Naive thymus-derived CD4-positive, alpha-beta T cell (primary cell): ENCODE results near the gene PIK3R2. TPM values are rescaled to one million over a fixed set of nuclear protein-coding genes. Genes with fewer than 3 reads are reported as not detected.

ENCODE experiments used
- ATAC-seq: fragments of 150-1000 bp; cut with Tn5 transposase; 2 replicates; pipeline ENCODE4 v1.10.0; 2021; ENCODE audit warnings: mild to moderate bottlenecking, moderate library complexity
- CTCF ChIA-PET: fragments of 350-600 bp; sonication (Branson Sonifier 250); formaldehyde crosslinking; loops from one replicate; lab custom pipeline; 2021; ENCODE audit warnings: antibody characterized with exemption; lab: Charles Lee
- POLR2A ChIA-PET: fragments of 350-600 bp; sonication (Branson Sonifier 250); formaldehyde crosslinking; loops from one replicate; lab custom pipeline; 2021; ENCODE audit warnings: antibody characterized with exemption, inconsistent platforms; lab: Charles Lee
- DNase-seq, 9 donors: peaks; one replicate each; pipeline versions ENCODE4 v3.0.0 to v3.0.0-alpha.2; 2020 to 2022; ENCODE audit warnings: mixed read lengths in 1 of 9
- H3K27ac ChIP-seq: one replicate; pipeline ENCODE4 v1.7.0; 2013; ENCODE audit warnings: mild to moderate bottlenecking, low read depth, low read length, moderate library complexity
- H3K27me3 ChIP-seq, 2 donors: one replicate each; pipeline ENCODE4 v1.7.0; 2013; ENCODE audit warnings: low read length in 2 of 2, mild to moderate bottlenecking in 2 of 2, moderate library complexity in 2 of 2; ENCODE audit not compliant: control insufficient read depth in 2 of 2, insufficient read depth in 2 of 2
- H3K36me3 ChIP-seq, 3 experiments: 1 replicate in 2 of 3; 2 replicates in 1 of 3; pipeline ENCODE4 v1.7.0; 2013; ENCODE audit warnings: low read length in 3 of 3, mild to moderate bottlenecking in 3 of 3, moderate library complexity in 1 of 3; ENCODE audit not compliant: insufficient read depth in 3 of 3, control insufficient read depth in 2 of 3
- H3K4me1 ChIP-seq, 2 donors: one replicate each; pipeline ENCODE4 v1.7.0; 2013; ENCODE audit warnings: low read length in 2 of 2, mild to moderate bottlenecking in 2 of 2, moderate library complexity in 1 of 2; ENCODE audit not compliant: control insufficient read depth in 2 of 2, insufficient read depth in 2 of 2
- H3K4me3 ChIP-seq: 2 replicates; pipeline ENCODE4 v1.7.0; 2013; ENCODE audit warnings: mild to moderate bottlenecking, low read length
- H3K9me3 ChIP-seq, 3 experiments: 1 replicate in 2 of 3; 2 replicates in 1 of 3; pipeline ENCODE4 v1.7.0; 2013; ENCODE audit warnings: low read length in 3 of 3; ENCODE audit not compliant: control insufficient read depth in 2 of 3
- H3K27ac Mint-ChIP-seq, 9 donors: one replicate each; pipeline ENCODE4 v1.8.0; 2020 to 2022; ENCODE audit warnings: mixed read lengths in 9 of 9, mild to moderate bottlenecking in 8 of 9, moderate library complexity in 5 of 9, inconsistent platforms in 2 of 9
- H3K27me3 Mint-ChIP-seq, 5 donors: one replicate each; pipeline ENCODE4 v1.8.0; 2021 to 2022; ENCODE audit warnings: mixed read lengths in 5 of 5, mild to moderate bottlenecking in 1 of 5
- H3K36me3 Mint-ChIP-seq, 5 donors: one replicate each; pipeline ENCODE4 v1.8.0; 2020 to 2022; ENCODE audit warnings: mixed read lengths in 5 of 5, mild to moderate bottlenecking in 3 of 5, inconsistent platforms in 1 of 5
- H3K4me1 Mint-ChIP-seq, 7 donors: one replicate each; pipeline ENCODE4 v1.8.0; 2020 to 2022; ENCODE audit warnings: mixed read lengths in 7 of 7, mild to moderate bottlenecking in 3 of 7, inconsistent platforms in 1 of 7
- H3K4me3 Mint-ChIP-seq, 10 donors: one replicate each; pipeline ENCODE4 v1.8.0; 2020 to 2022; ENCODE audit warnings: mild to moderate bottlenecking in 10 of 10, mixed read lengths in 10 of 10, moderate library complexity in 6 of 10, inconsistent platforms in 2 of 10
- H3K9me3 Mint-ChIP-seq, 11 donors: one replicate each; pipeline ENCODE4 v1.8.0; 2020 to 2022; ENCODE audit warnings: mixed read lengths in 11 of 11, mild to moderate bottlenecking in 4 of 11, inconsistent platforms in 1 of 11, moderate library complexity in 1 of 11
- intact Hi-C, 2 donors: fragments of 100-400 bp; cut with micrococcal nuclease; formaldehyde crosslinking; loops; one replicate each; pipeline ENCODE4 v1.15.1; 2023
- polyA plus RNA-seq, 2 donors: library from polyadenylated mRNA; unstranded; fragments of 300-500 nt; fragmentation: Illumina TruSeq; gene quantifications; one replicate each; pipeline ENCODE4 v1.2.3, GENCODE V29; 2021
- total RNA-seq, 6 experiments: library from RNA in 5 of 6; stranded (reverse) in 5 of 6; gene quantifications; 1 replicate in 5 of 6; 2 replicates in 1 of 6; pipeline ENCODE4 v1.2.3 and lab custom pipeline; 2021 to 2026

Gene PIK3R2
- total and polyA plus RNA-seq, 7 experiments from 2014 or later, result 2.2 to 24.6 (median 12.7) TPM

- H3K27me3 Mint-ChIP-seq, result no peaks in the 10 kb centered on the region
- no peak overlapping the region for H3K4me3 Mint-ChIP-seq
- H3K36me3 Mint-ChIP-seq, result peaks cover 9 to 24% (median 10%) of the 10 kb centered on the region in 5 donors
- H3K4me3 ChIP-seq, result no peak overlapping the region
- no peaks in the 10 kb centered on the region for H3K9me3 Mint-ChIP-seq
- H3K9me3 ChIP-seq, result no peaks in the 10 kb centered on the region
- H3K27me3 ChIP-seq, result no peaks in the 10 kb centered on the region
- DNase-seq (peak in 7 of 9 donors; percentile 32 to 70 (median 59)), ATAC-seq (peak; percentile 71)
- peaks cover 0 to under 1% of the 10 kb centered on the region in 2 donors for H3K4me1 ChIP-seq
- H3K36me3 ChIP-seq, result peaks cover 0 to 45% (median 12%) of the 10 kb centered on the region in 3 experiments
- H3K27ac Mint-ChIP-seq, result peak overlapping the region in 2 of 9 donors; percentile 5 to 65
- POLR2A ChIA-PET, result interaction anchor here (1.2 to 1.5 kb wide), 3 partner anchors 55 to 105 kb away, joined by 3 to 4 read pairs (median 4); no protein-coding TSS in a partner anchor
- peaks cover 0 to 14% (median 4%) of the 10 kb centered on the region in 7 donors for H3K4me1 Mint-ChIP-seq
- CTCF ChIA-PET, result interaction anchor here (0.6 to 3.0 kb wide), 14 partner anchors 9 to 232 kb away, joined by 3 to 16 read pairs (median 3); partner anchors contain the start of gene IL12RB1
- no peak overlapping the region for H3K27ac ChIP-seq
- intact Hi-C loops, result loop anchor here (1.0 kb wide), 3 partner anchors 55 to 230 kb away; no protein-coding TSS in a partner anchor
These were observed 15.1 kb downstream of the PIK3R2 start for GRCh38 chr19:18167975-18168645.

- no peak for DNase-seq
- H3K36me3 ChIP-seq, result peaks cover 0 to 39% (median 7%) of the 10 kb centered on the region in 3 experiments
- ChIA-PET CTCF (interaction anchor here (0.6 to 3.0 kb wide), 11 partner anchors 8 to 232 kb away, joined by 3 to 16 read pairs (median 3); partner anchors contain the start of gene IL12RB1), POLR2A (interaction anchor here (1.2 to 1.5 kb wide), 3 partner anchors 55 to 105 kb away, joined by 3 to 4 read pairs (median 4); no protein-coding TSS in a partner anchor)
- Mint-ChIP-seq H3K4me1 (peaks cover 0 to 17% (median 7%) of the 10 kb centered on the region in 7 donors), H3K27me3 (no peaks in the 10 kb centered on the region), H3K4me3 (no peak overlapping the region), H3K9me3 (no peaks in the 10 kb centered on the region), H3K27ac (no peak overlapping the region), H3K36me3 (peaks cover 7 to 21% (median 10%) of the 10 kb centered on the region in 5 donors)
- peaks cover 0 to 5% of the 10 kb centered on the region in 2 donors for H3K4me1 ChIP-seq
- no peak overlapping the region for H3K27ac ChIP-seq
- no peaks in the 10 kb centered on the region for H3K27me3 ChIP-seq
- H3K9me3 ChIP-seq, result no peaks in the 10 kb centered on the region
- no peak overlapping the region for H3K4me3 ChIP-seq
- intact Hi-C loops, result loop anchor here (1.0 kb wide), 3 partner anchors 56 to 231 kb away; no protein-coding TSS in a partner anchor
- ATAC-seq, result no peak
These were observed 15.9 kb downstream of the PIK3R2 start for GRCh38 chr19:18168673-18169381.

- ChIA-PET POLR2A (interaction anchor here (0.6 to 1.0 kb wide), 3 partner anchors 22 to 126 kb away, joined by 3 to 6 read pairs (median 5); partner anchors contain the start of gene MPV17L2), CTCF (interaction anchor here (0.6 to 2.1 kb wide), 3 partner anchors 60 to 147 kb away, joined by 3 to 7 read pairs (median 3); no protein-coding TSS in a partner anchor)
- Mint-ChIP-seq H3K9me3 (no peaks in the 10 kb centered on the region), H3K36me3 (peaks cover 3 to 17% (median 7%) of the 10 kb centered on the region in 5 donors), H3K27ac (peak overlapping the region in 2 of 9 donors; percentile 46 to 56), H3K27me3 (no peaks in the 10 kb centered on the region), H3K4me3 (no peak overlapping the region), H3K4me1 (peaks cover 0 to 28% (median 10%) of the 10 kb centered on the region in 7 donors)
- no peak overlapping the region for H3K27ac ChIP-seq
- DNase-seq (no peak), ATAC-seq (peak; percentile 14)
- H3K4me3 ChIP-seq, result no peak overlapping the region
- intact Hi-C loops, result no loop called here
- peaks cover 5 to 13% of the 10 kb centered on the region in 2 donors for H3K4me1 ChIP-seq
- peaks cover 0 to 32% (median 4%) of the 10 kb centered on the region in 3 experiments for H3K36me3 ChIP-seq
- no peaks in the 10 kb centered on the region for H3K27me3 ChIP-seq
- H3K9me3 ChIP-seq, result no peaks in the 10 kb centered on the region
These were observed 17.8 kb downstream of the PIK3R2 start for GRCh38 chr19:18170714-18171255.

- Histone ChIP-seq H3K27ac (no peak overlapping the region), H3K9me3 (no peaks in the 10 kb centered on the region), H3K4me1 (peaks cover 5 to 13% of the 10 kb centered on the region in 2 donors), H3K4me3 (no peak overlapping the region), H3K36me3 (peaks cover 0 to 22% (median 0%) of the 10 kb centered on the region in 3 experiments), H3K27me3 (no peaks in the 10 kb centered on the region)
- H3K4me3 Mint-ChIP-seq, result no peak overlapping the region
- ChIA-PET POLR2A (interaction anchor here (0.6 kb wide), 2 partner anchors 63 to 70 kb away, joined by 3 read pairs; no protein-coding TSS in a partner anchor), CTCF (interaction anchor here (0.6 to 2.1 kb wide), 5 partner anchors 19 to 404 kb away, joined by 4 to 7 read pairs (median 4); no protein-coding TSS in a partner anchor)
- DNase-seq (no peak), ATAC-seq (no peak)
- H3K27ac Mint-ChIP-seq, result peak overlapping the region in 5 of 9 donors; percentile 14 to 47 (median 22)
- peaks cover 0 to 31% (median 10%) of the 10 kb centered on the region in 7 donors for H3K4me1 Mint-ChIP-seq
- H3K27me3 Mint-ChIP-seq, result no peaks in the 10 kb centered on the region
- no peaks in the 10 kb centered on the region for H3K9me3 Mint-ChIP-seq
- intact Hi-C loops, result loop anchor here in 1 of 2 donors (2.0 kb wide), 1 partner anchor 171 kb away; no protein-coding TSS in a partner anchor
- H3K36me3 Mint-ChIP-seq, result peaks cover 0 to 18% (median 4%) of the 10 kb centered on the region in 5 donors
These were observed 18.8 kb downstream of the PIK3R2 start for GRCh38 chr19:18171605-18172327.

GRCh38 chr19:18172331-18173053 lies 19.5 kb downstream of the PIK3R2 start:
- Histone ChIP-seq H3K4me3 (no peak overlapping the region), H3K4me1 (peaks cover 5 to 13% of the 10 kb centered on the region in 2 donors), H3K9me3 (no peaks in the 10 kb centered on the region), H3K27me3 (no peaks in the 10 kb centered on the region), H3K36me3 (peaks cover 0 to 15% (median 0%) of the 10 kb centered on the region in 3 experiments), H3K27ac (peak overlapping the region; percentile 29)
- no peaks in the 10 kb centered on the region for H3K27me3 Mint-ChIP-seq
- no peaks in the 10 kb centered on the region for H3K9me3 Mint-ChIP-seq
- intact Hi-C loops, result loop anchor here in 1 of 2 donors (1.0 to 2.0 kb wide), 4 partner anchors 11 to 172 kb away; partner anchors contain the start of gene RAB3A
- CTCF ChIA-PET, result interaction anchor here (0.6 to 0.7 kb wide), 4 partner anchors 18 to 404 kb away, joined by 4 to 5 read pairs (median 4); no protein-coding TSS in a partner anchor
- H3K36me3 Mint-ChIP-seq, result peaks cover 0 to 23% (median 4%) of the 10 kb centered on the region in 5 donors
- POLR2A ChIA-PET, result no interaction called here
- peak overlapping the region in 9 of 10 donors; percentile 41 to 94 (median 47) for H3K4me3 Mint-ChIP-seq
- peaks cover 0 to 32% (median 12%) of the 10 kb centered on the region in 7 donors for H3K4me1 Mint-ChIP-seq
- DNase-seq (no peak), ATAC-seq (no peak)
- H3K27ac Mint-ChIP-seq, result peak overlapping the region in 5 of 9 donors; percentile 9 to 80 (median 72)
